IMR-90 (cell line): ENCODE measurements around the gene UNC5B. TPM values are rescaled to one million over a fixed set of nuclear protein-coding genes. Genes with fewer than 3 reads are reported as not detected.

Source experiments
- ATAC-seq: fragments of 200-7000 bp; cut with Tn5 transposase; 2 replicates; pipeline ENCODE4 v1.9.1; 2020; ENCODE audit warnings: low read depth, mild to moderate bottlenecking, moderate library complexity
- BruUV-seq: library from RNA; stranded (reverse); fragments of 400-500 nt; replicated peaks from 2 replicates; lab custom pipeline; 2021; lab: Mats Ljungman, UMichigan
- CTCF ChIA-PET: fragments of 300-600 bp; formaldehyde crosslinking; extraction: SDS; loops from one replicate; lab custom pipeline; 2021; ENCODE audit warnings: antibody characterized with exemption; lab: Yijun Ruan, JAX
- POLR2A ChIA-PET: fragments of 300-600 bp; sonication (Branson Sonifier 250); formaldehyde crosslinking; loops from one replicate; lab custom pipeline; 2022; ENCODE audit warnings: antibody characterized with exemption; ENCODE audit not compliant: unreplicated experiment; lab: Charles Lee
- DNase-seq: peaks from one replicate; pipeline ENCODE4 v3.0.0; 2013
- H2AFZ ChIP-seq: replicated peaks from 2 replicates; pipeline ENCODE3; 2013; ENCODE audit warnings: low read length, mild to moderate bottlenecking; ENCODE audit not compliant: poor library complexity
- H2AK5ac ChIP-seq: 2 replicates; pipeline ENCODE4 v1.6.1; 2013; ENCODE audit warnings: low read depth, low read length, inconsistent platforms
- H2AK9ac ChIP-seq: replicated peaks from 2 replicates; pipeline ENCODE3; 2013; ENCODE audit warnings: mild to moderate bottlenecking, low read depth, low read length, moderate library complexity; ENCODE audit not compliant: poor library complexity
- H2BK120ac ChIP-seq: 2 replicates; pipeline ENCODE4 v1.6.1; 2013; ENCODE audit warnings: low read depth, low read length, inconsistent platforms
- H2BK15ac ChIP-seq: 3 replicates; pipeline ENCODE4 v1.6.1; 2013; ENCODE audit warnings: low read depth, low read length, inconsistent platforms
- H2BK20ac ChIP-seq: 2 replicates; pipeline ENCODE4 v1.6.1; 2013; ENCODE audit warnings: low read depth, mild to moderate bottlenecking, inconsistent platforms, low read length, moderate library complexity
- H2BK5ac ChIP-seq: 2 replicates; pipeline ENCODE4 v1.6.1; 2013; ENCODE audit warnings: mild to moderate bottlenecking, low read depth, low read length, inconsistent platforms; ENCODE audit not compliant: poor library complexity, severe bottlenecking
- H3K14ac ChIP-seq: replicated peaks from 2 replicates; pipeline ENCODE4 v1.6.1; 2013; ENCODE audit warnings: low read depth, low read length, inconsistent platforms
- H3K18ac ChIP-seq: 2 replicates; pipeline ENCODE4 v1.6.1; 2013; ENCODE audit warnings: low read depth, low read length, control low read depth
- H3K23ac ChIP-seq: 2 replicates; pipeline ENCODE4 v1.6.1; 2013; ENCODE audit warnings: low read depth, low read length, inconsistent platforms
- H3K27ac ChIP-seq: 2 replicates; pipeline ENCODE4 v1.5.1; 2013; ENCODE audit warnings: mild to moderate bottlenecking, control low read depth, low read length; ENCODE audit not compliant: insufficient read depth
- H3K27me3 ChIP-seq: 2 replicates; pipeline ENCODE4 v1.6.1; 2013; ENCODE audit warnings: low read length; ENCODE audit not compliant: control insufficient read depth, insufficient read depth
- H3K36me3 ChIP-seq: 2 replicates; pipeline ENCODE4 v1.6.1; 2013; ENCODE audit warnings: low read length, mixed read lengths; ENCODE audit not compliant: control insufficient read depth, insufficient read depth
- H3K4ac ChIP-seq: 2 replicates; pipeline ENCODE4 v1.6.1; 2013; ENCODE audit warnings: low read depth, low read length, inconsistent platforms
- H3K4me1 ChIP-seq: 2 replicates; pipeline ENCODE4 v1.6.1; 2013; ENCODE audit warnings: low read length, mixed read lengths; ENCODE audit not compliant: control insufficient read depth, insufficient read depth
- H3K4me2 ChIP-seq: 2 replicates; pipeline ENCODE4 v1.6.1; 2013; ENCODE audit warnings: low read depth, mild to moderate bottlenecking, control low read depth, low read length, moderate library complexity
- H3K4me3 ChIP-seq: 2 replicates; pipeline ENCODE4 v1.5.1; 2013; ENCODE audit warnings: low read depth, mild to moderate bottlenecking, control low read depth, low read length, moderate library complexity; ENCODE audit not compliant: insufficient read depth
- H3K56ac ChIP-seq: 2 replicates; pipeline ENCODE4 v1.6.1; 2013; ENCODE audit warnings: low read length, inconsistent platforms; ENCODE audit not compliant: insufficient read depth; ENCODE audit errors: extremely low read depth
- H3K79me1 ChIP-seq, 2 experiments: 2 replicates each; pipeline ENCODE4 v1.6.1; 2013; ENCODE audit warnings: low read length in 2 of 2, inconsistent platforms in 1 of 2, low read depth in 1 of 2
- H3K9ac ChIP-seq: 2 replicates; pipeline ENCODE4 v1.6.1; 2013; ENCODE audit warnings: low read depth, low read length, control low read depth
- H3K9me1 ChIP-seq: 2 replicates; pipeline ENCODE4 v1.6.1; 2013; ENCODE audit warnings: low read length, inconsistent platforms; ENCODE audit not compliant: insufficient read depth
- H3K9me3 ChIP-seq: 2 replicates; pipeline ENCODE4 v1.6.1; 2013; ENCODE audit warnings: low read length; ENCODE audit not compliant: control insufficient read depth, insufficient read depth
- H4K20me1 ChIP-seq: 2 replicates; pipeline ENCODE4 v1.6.1; 2013; ENCODE audit warnings: low read length, inconsistent platforms; ENCODE audit not compliant: insufficient read depth
- H4K5ac ChIP-seq: 2 replicates; pipeline ENCODE4 v1.6.1; 2013; ENCODE audit warnings: mild to moderate bottlenecking, low read depth, low read length, control low read depth
- H4K8ac ChIP-seq, 2 experiments: 2 replicates each; pipeline ENCODE4 v1.6.1; 2013; ENCODE audit warnings: low read depth in 2 of 2, low read length in 2 of 2, control low read depth in 1 of 2, inconsistent platforms in 1 of 2
- H4K91ac ChIP-seq: 2 replicates; pipeline ENCODE4 v1.6.1; 2013; ENCODE audit warnings: low read depth, low read length, inconsistent platforms; ENCODE audit not compliant: insufficient read depth
- BHLHE40 ChIP-seq: fragments of 150-350 bp; IDR thresholded peaks from 2 replicates; pipeline ENCODE4 v1.6.1; 2016; ENCODE audit warnings: mild to moderate bottlenecking, low read depth, low read length
- CEBPB ChIP-seq: IDR thresholded peaks from 2 replicates; pipeline ENCODE4 v1.6.1; 2012; ENCODE audit warnings: low read depth, low read length, improper control_type of control experiment
- CHD1 ChIP-seq: IDR thresholded peaks from 2 replicates; pipeline ENCODE4 v1.6.1; 2012; ENCODE audit warnings: low read depth, low read length, improper control_type of control experiment
- CTCF ChIP-seq: conservative IDR thresholded peaks from 2 replicates; pipeline ENCODE4 v1.5.1; 2012; ENCODE audit warnings: mild to moderate bottlenecking, low read depth, low read length, improper control_type of control experiment
- FOS ChIP-seq: fragments of 150-350 bp; IDR thresholded peaks from 2 replicates; pipeline ENCODE4 v1.6.1; 2016; ENCODE audit warnings: low read depth, low read length
- MXI1 ChIP-seq: IDR thresholded peaks from 2 replicates; pipeline ENCODE4 v1.6.1; 2012; ENCODE audit warnings: low read depth, mild to moderate bottlenecking, low read length, moderate library complexity, borderline replicate concordance
- POLR2A ChIP-seq: IDR thresholded peaks from 2 replicates; pipeline ENCODE4 v1.6.1; 2012; ENCODE audit warnings: mild to moderate bottlenecking, low read depth, low read length
- RAD21 ChIP-seq: IDR thresholded peaks from 2 replicates; pipeline ENCODE4 v1.6.1; 2012; ENCODE audit warnings: low read length, improper control_type of control experiment
- RFX5 ChIP-seq: IDR thresholded peaks from 2 replicates; pipeline ENCODE4 v1.8.0; 2012; ENCODE audit warnings: low read depth, mild to moderate bottlenecking, low read length, moderate library complexity
- SMC3 ChIP-seq: fragments of 150-350 bp; IDR thresholded peaks from 2 replicates; pipeline ENCODE4 v1.6.1; 2016; ENCODE audit warnings: low read depth, mild to moderate bottlenecking, antibody characterized with exemption, low read length, moderate library complexity
- USF2 ChIP-seq: fragments of 150-350 bp; IDR thresholded peaks from 2 replicates; pipeline ENCODE4 v1.6.1; 2017; ENCODE audit warnings: mild to moderate bottlenecking, antibody characterized with exemption, low read length, low read depth
- WGBS, 2 experiments: methylation state at CpG; one replicate each; pipeline versions ENCODE4 v1.1.5 to v1.1.7; 2013; ENCODE audit warnings: missing lambda C conversion rate in 2 of 2; ENCODE audit not compliant: insufficient read length in 1 of 2; ENCODE audit errors: extremely low coverage in 2 of 2; 5-methylcytosine and 5-hydroxymethylcytosine counted together
- dilution Hi-C: fragments of 300-500 bp; cut with HindIII; formaldehyde crosslinking; loops from one replicate; pipeline ENCODE4 v1.14.3; 2018; ENCODE audit warnings: low sequenced_read_pairs; ENCODE audit not compliant: unreplicated experiment
- in situ Hi-C: fragments of 300-500 bp; cut with MboI; formaldehyde crosslinking; loops from 3 replicates; pipeline ENCODE4 v1.14.3; 2019; ENCODE audit warnings: low sequenced_read_pairs, inconsistent platforms, mixed read lengths
- intact Hi-C: fragments of 100-400 bp; cut with micrococcal nuclease; formaldehyde crosslinking; loops from 2 replicates; pipeline ENCODE4 v1.10.0; 2022
- polyA plus RNA-seq, 3 experiments: library from polyadenylated mRNA; depleted of rRNA; stranded (reverse); fragments of >200 nt; gene quantifications; 2 replicates each; pipeline ENCODE4 v1.2.3, GENCODE V29; 2012; ENCODE audit warnings: low replicate concordance in 1 of 3
- total RNA-seq: library from RNA; depleted of rRNA; stranded (reverse); fragments of >200 nt; gene quantifications from 2 replicates; pipeline ENCODE4 v1.2.3, GENCODE V29; 2012

Gene UNC5B
- total and polyA plus RNA-seq, 2 of the 4 experiments (the other 2 are of a cell fraction): 1.6 to 4.2 TPM

- no peaks in the 10 kb centered on the region for H3K27me3 ChIP-seq
- peak overlapping the region; percentile 99 for H3K4ac ChIP-seq
- dilution Hi-C loops: no loop called here
- ChIA-PET CTCF (no interaction called here), POLR2A (no interaction called here)
- no peak overlapping the region for H3K27ac ChIP-seq
- in situ Hi-C loops: no loop called here
- H3K18ac ChIP-seq: no peak overlapping the region; the same call in 1 of the 2 replicates
- H2AFZ ChIP-seq: peak overlapping the region; percentile 3
- H3K79me1 ChIP-seq: peaks cover 0 to 17% of the 10 kb centered on the region in 2 experiments; a peak in 2 of 4 replicates
- H4K91ac ChIP-seq: peak overlapping the region; percentile 49
- no peak overlapping the region for H3K23ac ChIP-seq
- peaks cover 32% of the 10 kb centered on the region for H3K4me1 ChIP-seq
- TF ChIP-seq CTCF (no peak), POLR2A (no peak), USF2 (no peak), MXI1 (no peak), FOS (no peak), CHD1 (no peak), CEBPB (no peak), RFX5 (no peak), RAD21 (no peak), BHLHE40 (no peak), SMC3 (no peak)
- WGBS, 2 experiments: 100% methylated on average over 1 of the region's 11 CpGs; no CpG with 5 or more reads in 1 of the 2 experiments
- peak overlapping the region; percentile 75 for H2BK120ac ChIP-seq
- BruUV-seq: no TSS peak
- peak overlapping the region in 1 of 2 experiments; percentile 40; a peak in 1 of 4 replicates for H4K8ac ChIP-seq
- peaks cover 24% of the 10 kb centered on the region for H3K9me1 ChIP-seq
- H3K9ac ChIP-seq: no peak overlapping the region
- H2BK20ac ChIP-seq: peak overlapping the region; percentile 70; the same call in 1 of the 2 replicates
- peaks cover 11% of the 10 kb centered on the region; the same call in 1 of the 2 replicates for H4K20me1 ChIP-seq
- ATAC-seq: no peak
- H3K14ac ChIP-seq: 0 out of 2 replicates have a peak overlapping the region, but pooled peaks have one; percentile 12
- no peak for DNase-seq
- H3K4me2 ChIP-seq: no peak overlapping the region
- no peak overlapping the region for H2BK5ac ChIP-seq
- intact Hi-C loops: no loop called here
- H2AK9ac ChIP-seq: peak overlapping the region; percentile 48
- H3K9me3 ChIP-seq: no peaks in the 10 kb centered on the region
- peak overlapping the region; percentile 99; the same call in 1 of the 2 replicates for H2AK5ac ChIP-seq
- no peak overlapping the region for H3K56ac ChIP-seq
- no peak overlapping the region; the same call in 1 of the 3 replicates for H2BK15ac ChIP-seq
- H4K5ac ChIP-seq: no peak overlapping the region
- no peak overlapping the region for H3K4me3 ChIP-seq
- no peaks in the 10 kb centered on the region for H3K36me3 ChIP-seq
Measured at GRCh38 chr10:71246591-71247413, 34.4 kb downstream of the UNC5B start.
